Activated naive CD4-positive, alpha-beta T cell treated with anti-CD3 and anti-CD28 coated beads, Interleukin-2, amount 50 U/mL, for 24 hours (primary cell): ENCODE measurements around the gene LSM3.

ENCODE experiments used
- H3K27ac Mint-ChIP-seq: one replicate; pipeline ENCODE4 v1.8.0; 2021; ENCODE audit warnings: mild to moderate bottlenecking, mixed read lengths
- H3K27me3 Mint-ChIP-seq: one replicate; pipeline ENCODE4 v1.8.0; 2021; ENCODE audit warnings: mixed read lengths
- H3K36me3 Mint-ChIP-seq: one replicate; pipeline ENCODE4 v1.8.0; 2021; ENCODE audit warnings: mixed read lengths
- H3K4me1 Mint-ChIP-seq: one replicate; pipeline ENCODE4 v1.8.0; 2021; ENCODE audit warnings: mixed read lengths
- H3K4me3 Mint-ChIP-seq: one replicate; pipeline ENCODE4 v1.8.0; 2021; ENCODE audit warnings: mild to moderate bottlenecking, mixed read lengths
- H3K9me3 Mint-ChIP-seq: one replicate; pipeline ENCODE4 v1.8.0; 2021; ENCODE audit warnings: mixed read lengths

LSM3 gene

DNA sequence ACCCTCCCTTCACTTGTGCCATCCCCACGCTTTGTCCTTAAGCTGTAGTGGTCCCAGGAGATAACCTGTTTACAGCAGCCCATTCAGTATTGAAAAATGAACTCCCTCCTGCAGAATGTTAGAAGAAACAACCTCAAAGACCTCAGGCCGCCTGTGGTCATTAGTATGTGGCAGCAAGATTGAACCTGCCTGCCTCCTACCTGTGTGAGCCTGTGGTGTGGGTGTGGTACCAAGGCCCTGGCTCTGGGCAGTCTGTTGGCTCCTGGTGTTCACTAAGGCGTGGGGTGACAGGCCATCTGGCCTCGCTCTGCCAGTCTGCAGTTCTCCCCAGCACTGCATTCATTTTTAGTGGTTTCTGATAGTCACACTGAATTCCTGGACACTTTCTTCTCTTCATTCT lies 21.0 kb downstream of the LSM3 start:
- H3K36me3 Mint-ChIP-seq: peaks cover 7% of the 10 kb centered on the region
- H3K27ac Mint-ChIP-seq: no peak overlapping the region

DNA sequence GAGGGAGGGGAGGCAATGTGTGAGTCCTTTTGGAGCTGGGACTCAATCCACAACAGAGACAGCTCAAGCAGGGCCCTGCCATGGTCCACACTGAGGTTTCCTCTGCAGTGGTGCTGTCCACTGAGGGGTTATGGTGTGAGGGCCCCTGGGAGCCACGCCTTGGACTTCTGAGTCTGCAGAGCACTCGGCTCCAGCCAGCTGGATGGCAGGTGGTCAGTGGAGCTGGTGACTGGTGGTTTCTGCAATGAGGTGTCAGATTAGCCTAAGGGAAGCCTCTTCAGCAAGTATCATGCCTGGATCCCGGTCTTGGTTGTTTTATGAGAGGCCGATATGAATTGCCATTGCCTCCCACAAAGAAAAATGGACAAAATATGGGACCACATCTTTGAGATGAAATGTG lies 21.7 kb downstream of the LSM3 start:
- H3K27ac Mint-ChIP-seq: no peak overlapping the region
- no peaks in the 10 kb centered on the region for H3K27me3 Mint-ChIP-seq
- peaks cover 7% of the 10 kb centered on the region for H3K36me3 Mint-ChIP-seq
- H3K4me3 Mint-ChIP-seq: no peak overlapping the region
- no peaks in the 10 kb centered on the region for H3K9me3 Mint-ChIP-seq
- H3K4me1 Mint-ChIP-seq: peaks cover 6% of the 10 kb centered on the region

More for the DNA sequence above, 21.0 kb downstream of the LSM3 start:
- no peak overlapping the region for H3K4me3 Mint-ChIP-seq
- no peaks in the 10 kb centered on the region for H3K9me3 Mint-ChIP-seq
- no peaks in the 10 kb centered on the region for H3K27me3 Mint-ChIP-seq
- peaks cover 6% of the 10 kb centered on the region for H3K4me1 Mint-ChIP-seq

DNA sequence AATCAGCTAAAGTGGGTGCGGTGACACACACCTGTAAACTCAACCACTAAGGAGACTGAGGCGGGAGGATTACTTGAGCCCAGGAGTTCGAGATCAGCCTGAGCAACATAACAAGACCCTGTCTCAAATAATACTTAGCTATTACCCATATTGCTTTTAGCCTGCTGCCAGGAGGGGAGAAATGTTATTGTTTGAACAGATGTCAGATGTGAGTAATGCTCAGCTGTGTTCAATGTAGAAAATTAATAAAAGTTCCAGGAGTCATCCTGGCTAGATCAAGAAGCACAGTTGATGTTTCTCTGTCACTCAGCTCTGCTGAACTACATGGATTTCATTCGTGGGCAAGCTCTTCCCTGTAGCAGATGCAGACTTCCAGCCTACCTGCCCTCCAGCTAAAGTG lies 22.2 kb downstream of the LSM3 start:
- Mint-ChIP-seq H3K9me3 (no peaks in the 10 kb centered on the region), H3K4me1 (peaks cover 6% of the 10 kb centered on the region), H3K36me3 (peaks cover 7% of the 10 kb centered on the region), H3K27me3 (no peaks in the 10 kb centered on the region), H3K27ac (no peak overlapping the region), H3K4me3 (no peak overlapping the region)

DNA sequence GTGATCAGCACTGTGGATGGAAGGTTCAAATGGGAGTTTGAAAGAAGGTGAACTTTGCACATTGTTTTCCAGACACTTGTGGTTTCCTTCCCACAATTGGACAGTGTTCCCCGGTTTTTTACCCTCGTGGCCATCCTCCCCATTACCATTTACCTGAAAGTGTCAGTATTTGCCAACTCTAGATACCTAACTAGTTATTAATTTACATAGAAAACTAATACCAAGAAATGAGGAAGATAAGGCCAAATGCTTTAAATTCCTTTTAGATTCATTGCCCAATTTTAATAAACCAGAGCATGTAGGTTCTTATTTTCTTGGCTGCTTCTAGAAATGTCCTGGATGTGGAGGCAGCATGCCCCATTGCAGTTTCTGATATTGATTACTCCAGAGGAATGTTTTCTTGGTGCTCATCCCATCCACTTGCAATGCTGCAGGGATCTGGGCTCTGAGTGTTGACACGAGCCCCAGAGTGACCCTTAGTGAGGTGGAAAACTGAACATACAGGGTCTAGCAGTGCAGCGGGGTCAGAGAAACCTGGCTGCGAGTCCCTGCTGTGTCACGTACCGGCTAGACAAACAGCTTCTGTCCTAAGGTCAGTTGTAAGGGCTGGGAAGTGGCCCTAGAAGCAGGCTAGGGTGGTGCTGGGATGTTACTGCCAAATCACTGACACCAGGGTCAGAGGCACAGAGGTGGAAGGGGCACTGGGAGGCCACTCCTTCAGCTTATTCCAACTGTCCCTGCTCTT lies 23.5 kb downstream of the LSM3 start:
- Mint-ChIP-seq H3K27me3 (no peaks in the 10 kb centered on the region), H3K27ac (no peak overlapping the region), H3K9me3 (no peaks in the 10 kb centered on the region)

DNA sequence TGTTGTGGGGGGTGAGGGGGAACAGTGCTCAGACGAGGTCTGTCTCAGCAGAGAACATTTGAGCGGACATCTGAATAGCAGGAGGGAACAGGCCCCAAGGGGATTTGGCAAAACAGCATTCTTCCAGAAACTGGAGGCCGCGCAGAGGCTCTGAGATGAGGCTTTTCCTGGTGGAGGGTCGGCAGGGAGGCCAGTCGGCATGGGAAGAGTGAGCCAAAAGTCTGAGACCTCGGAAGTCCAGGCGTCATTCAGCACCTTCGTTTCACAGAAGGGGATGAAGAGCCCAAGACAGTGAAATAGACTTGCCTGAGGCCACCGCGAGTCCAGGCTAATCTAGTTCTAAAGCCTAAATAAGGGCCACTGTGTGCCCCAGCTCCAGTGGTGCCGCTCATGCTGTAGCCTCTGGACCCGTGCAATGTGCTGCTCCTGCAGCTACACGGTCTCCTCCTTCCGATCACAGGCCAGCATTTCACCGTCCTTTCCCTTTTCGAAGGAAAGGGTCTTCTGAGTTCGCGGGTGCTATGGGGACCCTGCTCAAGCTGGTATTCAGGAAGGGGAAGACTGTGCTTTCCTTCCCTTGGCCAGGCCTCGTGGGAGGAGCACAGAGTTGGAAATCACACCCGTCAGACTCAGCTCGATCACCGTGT lies 24.4 kb downstream of the LSM3 start:
- H3K9me3 Mint-ChIP-seq: no peaks in the 10 kb centered on the region

More for the DNA sequence above, 23.5 kb downstream of the LSM3 start:
- Mint-ChIP-seq H3K36me3 (peaks cover 7% of the 10 kb centered on the region), H3K4me3 (no peak overlapping the region), H3K4me1 (peaks cover 6% of the 10 kb centered on the region)

DNA sequence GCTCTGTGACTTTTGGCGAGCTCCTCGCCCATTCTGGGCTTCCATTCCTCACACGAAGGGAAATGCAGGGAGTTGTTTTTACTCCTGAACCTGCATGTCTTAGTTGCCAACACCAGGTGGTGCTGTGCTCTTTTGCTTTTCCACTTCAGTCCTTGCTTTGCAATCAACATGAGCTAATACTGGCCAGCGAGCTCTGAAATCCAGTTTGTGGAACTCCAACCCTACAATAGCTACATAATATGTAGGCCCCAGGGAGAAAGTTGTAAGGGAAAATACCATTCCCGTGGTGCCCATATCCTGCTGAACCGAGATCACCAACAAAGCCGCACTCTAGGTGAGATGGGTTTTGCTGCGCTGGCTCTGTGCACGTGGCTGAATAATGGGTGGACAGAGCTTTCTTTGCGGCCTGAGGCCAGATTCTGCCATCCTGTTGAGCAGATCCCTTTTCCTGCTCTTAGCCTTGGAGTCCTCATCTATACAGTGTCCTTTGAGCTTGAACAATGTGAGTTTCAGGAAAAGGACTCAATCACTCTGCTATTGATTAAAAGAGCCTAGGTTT lies 25.0 kb downstream of the LSM3 start:
- H3K27me3 Mint-ChIP-seq: no peaks in the 10 kb centered on the region
- peaks cover 6% of the 10 kb centered on the region for H3K4me1 Mint-ChIP-seq
- no peak overlapping the region for H3K4me3 Mint-ChIP-seq
- no peak overlapping the region for H3K27ac Mint-ChIP-seq
- no peaks in the 10 kb centered on the region for H3K9me3 Mint-ChIP-seq
- peaks cover 2% of the 10 kb centered on the region for H3K36me3 Mint-ChIP-seq

More for the DNA sequence above, 24.4 kb downstream of the LSM3 start:
- Mint-ChIP-seq H3K27me3 (no peaks in the 10 kb centered on the region), H3K27ac (no peak overlapping the region), H3K36me3 (peaks cover 4% of the 10 kb centered on the region), H3K4me1 (peaks cover 6% of the 10 kb centered on the region), H3K4me3 (no peak overlapping the region)

DNA sequence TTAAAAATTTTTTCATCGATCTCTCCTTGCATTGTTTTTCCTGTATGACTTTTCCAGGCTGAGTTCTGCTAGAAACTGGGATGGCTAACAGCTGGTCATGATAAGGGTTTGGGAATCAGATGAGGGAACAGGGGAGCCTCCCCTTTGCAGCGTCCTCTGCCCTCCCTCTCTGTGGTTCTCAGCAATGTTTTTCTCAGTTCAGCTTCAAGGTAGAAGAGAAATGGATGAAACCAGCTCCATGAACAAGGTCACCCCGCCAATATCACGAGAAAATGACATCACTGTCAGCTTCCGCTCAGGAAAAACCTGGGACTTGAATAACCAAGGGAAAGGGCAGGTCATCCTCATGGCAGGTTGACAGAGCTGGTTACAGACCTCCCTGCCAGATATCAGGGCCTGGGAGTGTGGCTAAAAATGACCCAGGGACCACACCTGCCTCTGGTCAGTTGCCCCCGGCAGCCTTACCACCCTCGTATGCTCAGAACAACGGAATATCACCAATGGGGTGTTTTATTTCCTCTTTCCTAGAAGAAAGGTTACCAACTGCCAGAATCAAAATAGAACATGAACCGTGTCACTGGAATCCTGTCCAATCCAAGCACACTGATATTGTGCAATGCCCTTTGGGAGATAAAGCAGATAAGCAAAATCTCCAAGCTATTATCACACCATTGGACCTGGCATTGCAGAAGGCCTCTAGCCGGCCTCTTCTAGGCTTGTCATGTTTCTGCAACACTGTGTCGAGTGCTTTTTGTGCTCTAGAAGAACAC lies 26.1 kb downstream of the LSM3 start:
- peaks cover 6% of the 10 kb centered on the region for H3K4me1 Mint-ChIP-seq
- peaks cover 2% of the 10 kb centered on the region for H3K36me3 Mint-ChIP-seq
- no peaks in the 10 kb centered on the region for H3K27me3 Mint-ChIP-seq
- H3K9me3 Mint-ChIP-seq: no peaks in the 10 kb centered on the region
- no peak overlapping the region for H3K4me3 Mint-ChIP-seq
- no peak overlapping the region for H3K27ac Mint-ChIP-seq

DNA sequence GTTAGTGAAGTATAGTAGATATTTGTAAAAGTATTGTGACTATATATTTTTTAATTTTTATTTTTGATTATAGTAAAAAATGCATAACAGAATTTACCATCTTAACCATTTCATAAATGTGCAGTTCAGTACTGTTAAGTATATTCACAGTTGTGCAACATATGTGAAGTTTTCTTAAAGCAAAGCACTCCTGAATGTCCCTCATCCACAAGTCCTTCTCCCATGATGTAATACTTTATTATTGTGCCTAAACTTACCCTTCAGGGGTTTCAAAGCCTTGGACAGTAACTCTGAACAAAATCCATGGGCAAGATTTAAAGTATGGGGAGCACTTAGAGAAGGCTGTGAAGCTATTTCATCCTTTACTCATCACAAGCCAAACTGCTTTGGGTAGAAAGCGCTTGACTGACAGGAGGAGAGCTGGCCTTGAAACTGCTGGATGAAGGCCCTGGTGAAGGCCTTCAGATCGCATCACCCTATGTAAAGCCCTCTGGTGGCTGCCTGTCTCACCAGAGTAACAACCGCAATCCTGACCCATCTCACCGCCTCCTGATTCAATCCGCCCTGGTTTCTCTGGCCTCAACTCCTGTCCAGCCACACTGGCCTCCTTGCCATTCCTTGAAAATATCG lies 28.0 kb downstream of the LSM3 start:
- Mint-ChIP-seq H3K27me3 (no peaks in the 10 kb centered on the region), H3K36me3 (no peaks in the 10 kb centered on the region), H3K27ac (no peak overlapping the region), H3K4me3 (no peak overlapping the region), H3K9me3 (no peaks in the 10 kb centered on the region), H3K4me1 (peaks cover 6% of the 10 kb centered on the region)

DNA sequence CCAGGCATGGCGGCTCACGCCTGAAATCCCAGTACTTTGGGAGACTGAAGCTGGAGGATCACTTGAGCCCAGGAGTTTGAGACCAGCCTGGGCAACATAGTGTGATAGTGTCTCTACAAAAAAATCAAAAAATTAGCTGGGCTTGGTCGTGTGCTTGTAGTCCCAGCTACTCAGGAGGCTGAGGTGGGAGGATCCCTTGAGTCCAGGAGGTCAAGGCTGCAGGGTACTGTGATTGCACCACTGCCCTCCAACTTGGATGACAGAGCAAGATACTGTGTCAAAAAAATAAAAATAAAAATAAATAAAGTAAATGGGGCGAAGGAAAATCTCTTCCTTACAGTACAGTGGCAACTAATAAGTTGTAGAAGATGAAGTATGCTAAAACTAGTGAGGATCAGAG lies 29.6 kb downstream of the LSM3 start:
- no peak overlapping the region for H3K27ac Mint-ChIP-seq
- H3K4me3 Mint-ChIP-seq: no peak overlapping the region
- no peaks in the 10 kb centered on the region for H3K27me3 Mint-ChIP-seq
- H3K9me3 Mint-ChIP-seq: no peaks in the 10 kb centered on the region
- peaks cover 6% of the 10 kb centered on the region for H3K4me1 Mint-ChIP-seq
- H3K36me3 Mint-ChIP-seq: no peaks in the 10 kb centered on the region

DNA sequence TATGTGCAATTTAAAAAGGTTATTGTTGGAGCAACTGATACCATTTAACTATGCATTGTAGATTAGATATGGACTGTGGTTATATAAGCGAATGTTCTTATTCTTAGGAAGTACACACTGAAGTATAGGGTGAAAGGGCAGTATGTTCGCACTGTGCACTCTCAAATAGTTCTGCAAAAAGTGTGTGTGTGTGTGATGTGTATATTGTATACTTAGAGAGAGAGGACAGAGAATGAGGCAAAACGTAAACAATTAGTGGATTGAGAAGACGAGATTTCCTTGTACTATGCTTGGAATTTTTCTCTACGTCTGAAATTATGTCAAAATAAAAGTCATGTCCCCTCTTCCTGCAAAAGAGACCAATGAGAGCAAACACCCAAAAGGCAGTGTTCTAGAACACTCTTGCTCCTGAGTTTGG lies 30.4 kb downstream of the LSM3 start:
- H3K36me3 Mint-ChIP-seq: no peaks in the 10 kb centered on the region
- H3K4me3 Mint-ChIP-seq: no peak overlapping the region
- no peaks in the 10 kb centered on the region for H3K27me3 Mint-ChIP-seq
- H3K27ac Mint-ChIP-seq: no peak overlapping the region
- no peaks in the 10 kb centered on the region for H3K9me3 Mint-ChIP-seq
- no peaks in the 10 kb centered on the region for H3K4me1 Mint-ChIP-seq

DNA sequence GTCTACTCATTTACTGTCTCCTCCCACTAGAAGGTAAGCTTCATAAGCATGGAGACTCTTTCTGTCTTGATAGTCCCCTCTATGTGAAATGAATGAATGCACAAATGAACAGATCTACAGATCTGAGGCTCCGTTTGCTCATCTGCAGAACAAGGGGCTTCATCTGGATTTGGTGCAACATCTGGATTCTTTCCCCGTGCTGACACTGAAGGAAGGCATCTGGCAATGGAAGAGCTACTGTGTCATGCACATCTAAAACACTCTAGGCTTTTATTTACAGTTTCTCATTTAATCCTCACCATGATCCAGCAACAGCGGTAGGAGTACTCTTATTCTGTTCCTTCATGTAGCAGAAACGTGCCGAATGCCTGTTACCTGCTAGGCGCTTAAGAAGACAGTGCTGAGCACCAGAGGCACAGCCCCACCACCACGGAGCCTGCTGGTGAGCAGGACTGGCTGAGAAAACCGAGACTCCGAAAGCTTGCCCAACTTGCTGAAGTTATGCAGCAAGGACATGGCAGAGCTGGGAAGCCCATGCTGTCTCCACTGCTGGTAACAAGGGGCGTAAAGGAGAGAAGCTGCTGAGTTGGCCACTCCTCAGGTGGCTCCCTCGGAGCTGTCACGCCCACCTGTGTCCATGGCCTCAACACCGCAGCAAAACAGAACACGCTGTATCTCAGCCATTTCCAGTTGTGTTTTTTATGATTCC lies 31.1 kb downstream of the LSM3 start:
- Mint-ChIP-seq H3K4me3 (no peak overlapping the region), H3K36me3 (no peaks in the 10 kb centered on the region), H3K9me3 (no peaks in the 10 kb centered on the region), H3K4me1 (no peaks in the 10 kb centered on the region), H3K27ac (no peak overlapping the region), H3K27me3 (no peaks in the 10 kb centered on the region)

DNA sequence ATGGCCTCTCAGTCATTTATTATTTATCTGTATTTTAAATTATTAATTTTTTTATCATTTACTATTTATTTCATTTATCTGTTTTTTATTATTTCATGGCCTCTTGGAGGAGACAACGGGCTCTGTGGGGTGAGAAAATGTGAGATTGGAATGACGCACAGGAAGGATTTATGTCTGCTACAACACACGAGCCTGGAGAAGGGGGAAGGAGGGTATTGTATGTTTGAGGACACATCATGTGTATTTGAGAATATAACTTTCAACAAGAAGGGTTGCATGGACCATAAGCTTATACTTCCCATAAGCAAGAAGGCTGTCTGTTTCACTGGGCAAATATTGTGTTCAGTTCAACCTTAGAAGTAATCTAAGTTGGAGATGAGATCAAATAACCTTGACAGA lies 31.7 kb downstream of the LSM3 start:
- Mint-ChIP-seq H3K36me3 (no peaks in the 10 kb centered on the region), H3K27me3 (no peaks in the 10 kb centered on the region), H3K4me3 (no peak overlapping the region), H3K4me1 (no peaks in the 10 kb centered on the region), H3K9me3 (no peaks in the 10 kb centered on the region), H3K27ac (no peak overlapping the region)

DNA sequence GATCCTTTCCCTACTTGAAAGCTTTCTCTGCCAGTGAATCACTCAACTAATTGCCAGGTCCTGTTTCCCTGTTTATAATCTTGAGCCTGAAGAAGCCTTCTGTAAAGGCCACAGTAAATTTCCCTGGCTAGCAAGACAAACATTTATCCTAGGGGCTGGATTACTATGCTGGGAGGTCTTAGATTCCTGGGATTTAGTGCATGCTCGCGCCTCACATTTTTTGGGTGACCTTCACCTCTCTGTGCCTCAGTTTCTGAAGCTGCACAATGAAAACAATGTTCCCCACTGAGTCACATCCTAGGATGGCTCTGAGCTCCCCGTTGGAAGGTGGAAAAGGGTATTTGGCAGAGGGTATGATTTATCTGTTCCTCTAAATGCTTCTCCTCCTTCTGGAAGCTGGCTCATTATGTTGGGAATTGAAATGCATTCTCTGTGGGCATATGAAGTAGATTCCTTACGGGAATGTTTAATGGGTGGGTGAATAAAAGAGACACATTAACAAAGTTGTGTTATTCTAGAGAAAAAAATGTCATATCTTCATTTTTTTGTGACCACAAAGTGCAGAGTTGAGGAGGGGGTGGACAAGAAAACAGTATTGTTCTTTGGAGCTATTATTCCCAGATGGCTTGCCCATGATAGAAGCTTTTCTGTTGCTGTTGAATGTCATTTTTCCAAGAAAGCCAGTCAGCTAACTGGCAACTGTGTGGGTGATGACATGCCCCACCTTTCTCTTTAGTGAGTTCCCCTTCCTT lies 32.4 kb downstream of the LSM3 start:
- Mint-ChIP-seq H3K9me3 (no peaks in the 10 kb centered on the region), H3K36me3 (no peaks in the 10 kb centered on the region), H3K27ac (no peak overlapping the region), H3K27me3 (no peaks in the 10 kb centered on the region), H3K4me3 (no peak overlapping the region), H3K4me1 (no peaks in the 10 kb centered on the region)

DNA sequence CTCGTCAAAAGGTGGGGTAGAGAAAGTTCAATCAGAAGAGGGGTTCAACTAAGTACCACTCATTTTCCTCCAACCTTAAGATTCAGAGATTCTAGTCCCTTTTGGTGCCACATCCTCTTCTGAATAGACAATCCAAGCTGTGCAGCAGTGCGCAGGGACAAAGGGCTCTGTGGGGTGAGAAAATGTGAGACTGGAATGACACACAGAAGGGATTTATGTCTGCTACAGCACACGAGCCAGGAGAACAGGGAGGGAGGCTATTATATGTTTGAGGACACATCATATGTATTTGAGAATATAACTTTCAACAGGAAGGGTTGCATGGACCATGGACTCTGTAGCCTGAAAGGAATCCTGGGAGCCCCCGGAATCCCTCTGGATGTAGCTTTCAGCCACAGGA lies 33.0 kb downstream of the LSM3 start:
- Mint-ChIP-seq H3K4me3 (no peak overlapping the region), H3K9me3 (no peaks in the 10 kb centered on the region), H3K4me1 (peaks cover 4% of the 10 kb centered on the region), H3K27ac (no peak overlapping the region), H3K36me3 (no peaks in the 10 kb centered on the region), H3K27me3 (no peaks in the 10 kb centered on the region)
